HG03575 (cell line): ENCODE results near the gene RYR2.
"Not testable (repeated sequence)": the region's sequence is repeated elsewhere in the genome, so short reads cannot be mapped to it uniquely, and the experiment has no call there.

Source experiments
- ATAC-seq: cut with Tn5 transposase; IDR thresholded peaks from one replicate; pipeline ENCODE4 v1.9.1; 2021; ENCODE audit not compliant: unreplicated experiment, insufficient number of reproducible peaks, low FRiP score; ENCODE audit errors: extremely low read depth

Gene RYR2

DNA sequence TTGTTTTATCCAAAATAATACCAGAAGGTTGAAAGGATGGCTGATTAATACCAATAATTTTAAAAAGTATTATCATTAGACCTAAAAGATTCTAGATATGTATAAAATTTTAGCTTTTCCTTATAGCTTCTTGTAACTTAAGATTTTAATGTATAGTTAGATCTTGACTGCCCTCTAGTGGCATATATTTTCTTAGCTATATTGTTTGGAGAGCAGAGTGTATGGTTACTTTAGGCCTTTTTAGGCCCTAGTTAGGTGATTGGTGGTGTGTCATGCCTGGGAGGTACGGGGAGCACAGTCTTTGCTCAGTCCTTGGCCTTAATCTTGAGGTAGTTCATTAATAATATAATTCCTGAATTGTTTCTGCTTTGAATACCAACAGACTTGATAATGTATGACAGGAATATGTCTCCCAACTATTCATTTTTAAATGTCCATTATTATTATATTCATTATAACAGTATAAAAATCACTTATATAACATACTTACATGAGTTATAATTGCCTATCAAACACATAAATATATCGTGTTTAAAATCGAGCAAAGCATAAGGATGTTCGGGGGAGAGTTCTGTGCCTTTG, 520.3 kb downstream of the RYR2 start:
- peak; percentile 74 for ATAC-seq

DNA sequence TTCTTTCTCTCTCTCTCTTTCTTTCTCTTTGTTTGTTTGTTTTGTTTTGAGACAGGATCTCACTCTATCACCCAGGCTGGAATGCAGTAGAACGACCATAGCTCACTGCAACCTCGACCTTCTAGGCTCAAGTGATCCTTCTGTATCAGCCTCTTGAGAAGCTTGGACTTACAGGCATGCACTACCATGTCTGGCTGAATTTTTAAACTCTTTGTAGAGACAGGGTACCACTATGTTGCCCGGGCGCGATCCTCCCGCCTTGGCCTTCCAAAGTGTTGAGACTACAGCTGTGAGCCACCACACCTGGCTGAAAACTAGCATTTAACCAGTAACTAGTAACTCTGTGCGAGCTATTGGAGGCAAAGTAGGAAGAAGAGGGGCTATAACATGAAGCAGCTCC, 523.3 kb downstream of the RYR2 start:
- no peak for ATAC-seq

DNA sequence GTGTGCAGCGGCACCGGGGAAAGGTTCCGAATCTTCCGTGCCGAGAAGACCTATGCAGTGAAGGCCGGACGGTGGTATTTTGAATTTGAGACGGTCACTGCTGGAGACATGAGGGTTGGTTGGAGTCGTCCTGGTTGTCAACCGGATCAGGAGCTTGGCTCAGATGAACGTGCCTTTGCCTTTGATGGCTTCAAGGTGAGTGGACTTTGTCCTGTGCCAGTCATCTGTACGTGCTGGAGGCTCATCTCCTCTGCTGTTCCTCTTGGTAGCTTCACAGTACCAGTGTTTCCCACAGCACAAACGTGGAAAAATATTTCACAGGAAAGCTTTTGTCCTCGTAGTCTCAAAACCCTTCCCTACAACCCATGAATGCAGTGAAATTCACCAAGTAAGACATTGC, 524.6 kb downstream of the RYR2 start:
- no peak for ATAC-seq

DNA sequence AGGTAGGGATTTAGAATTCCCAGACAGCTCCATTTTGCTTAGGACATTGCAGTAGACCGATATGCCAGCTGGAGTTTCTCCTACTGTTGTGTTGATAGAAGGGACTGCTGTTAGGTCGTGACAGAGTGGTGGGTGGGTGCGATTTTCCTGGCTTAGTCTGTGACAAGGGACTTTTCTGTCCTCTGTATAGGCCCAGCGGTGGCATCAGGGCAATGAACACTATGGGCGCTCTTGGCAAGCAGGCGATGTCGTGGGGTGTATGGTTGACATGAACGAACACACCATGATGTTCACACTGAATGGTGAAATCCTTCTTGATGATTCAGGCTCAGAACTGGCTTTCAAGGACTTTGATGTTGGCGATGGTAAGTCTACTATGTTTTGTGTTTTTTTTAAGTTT, 527.0 kb downstream of the RYR2 start:
- no peak for ATAC-seq

DNA sequence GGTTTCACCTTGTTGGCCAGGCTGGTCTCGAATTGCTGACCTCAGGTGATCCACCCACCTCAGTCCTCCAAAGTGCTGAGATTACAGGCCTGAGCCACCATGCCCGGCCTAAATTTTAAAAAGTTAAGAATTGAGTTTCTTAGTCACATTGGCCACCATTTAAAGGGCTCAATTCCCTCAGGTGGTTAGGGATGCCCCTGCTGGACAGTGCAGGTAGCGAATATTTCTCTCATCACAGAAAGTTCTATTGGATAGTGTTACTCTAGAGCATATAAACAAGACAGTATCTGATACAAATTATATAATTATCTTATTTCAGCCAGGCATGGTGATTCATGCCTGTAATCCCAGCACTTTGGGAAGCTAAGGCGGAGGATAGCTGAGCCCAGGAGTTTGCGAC, 528.5 kb downstream of the RYR2 start:
- no peak for ATAC-seq

DNA sequence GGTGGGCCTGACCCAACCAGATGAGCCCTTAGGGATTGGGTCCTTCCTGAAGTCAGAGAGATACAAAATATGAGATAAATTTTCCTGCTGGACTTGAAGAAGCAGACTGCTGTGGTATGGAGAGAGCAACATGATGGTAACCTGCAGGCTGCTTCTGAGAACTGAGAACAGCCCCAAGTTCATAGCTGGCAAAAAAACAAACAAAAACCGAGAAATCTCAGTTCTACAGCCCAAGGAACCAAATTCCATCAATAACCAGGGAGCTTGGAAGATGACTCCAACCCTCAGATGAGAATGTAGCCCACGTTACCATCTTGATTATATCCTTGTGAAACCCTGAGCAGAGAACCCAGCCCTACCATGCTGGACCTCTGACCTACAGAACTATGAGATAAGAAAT, 532.6 kb downstream of the RYR2 start:
- no peak for ATAC-seq

DNA sequence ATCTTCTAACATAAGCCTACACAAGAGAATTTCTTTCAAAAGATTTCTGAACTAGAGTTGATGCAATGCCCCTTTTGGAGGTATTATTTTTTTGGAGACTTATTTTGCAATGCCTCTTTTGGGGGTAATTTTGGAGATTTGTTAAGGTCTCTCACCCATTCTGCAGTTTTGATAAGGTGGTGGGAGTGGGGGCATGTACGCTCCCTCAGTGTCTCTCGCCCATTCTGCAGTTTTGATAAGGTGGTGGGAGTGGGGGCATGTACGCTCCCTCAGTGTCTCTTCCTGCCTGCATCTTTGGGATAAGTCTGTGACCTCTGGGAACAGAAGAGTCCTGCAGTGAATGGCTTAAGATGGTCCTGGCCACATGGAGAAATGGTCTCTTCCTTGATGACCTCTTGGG, 536.6 kb downstream of the RYR2 start:
- no peak for ATAC-seq

DNA sequence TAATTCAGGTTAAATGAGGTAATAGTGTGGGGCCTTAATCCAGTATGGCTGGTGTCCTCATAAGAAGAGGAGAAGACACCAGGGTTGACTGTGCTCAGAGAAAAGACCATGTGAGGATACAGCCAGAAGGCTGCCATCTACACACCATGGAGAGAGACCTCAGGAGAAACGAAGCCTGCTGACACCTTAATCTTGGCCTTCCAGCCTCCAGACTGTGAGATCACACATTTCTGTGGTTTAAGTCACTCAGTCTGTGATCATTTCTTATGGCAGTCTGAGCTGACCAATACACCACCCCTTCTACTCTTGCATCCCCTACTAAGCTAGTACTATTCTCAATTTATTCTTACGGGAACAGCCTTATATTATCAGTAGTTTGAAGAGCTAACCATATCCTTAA, 538.7 kb downstream of the RYR2 start:
- ATAC-seq = no peak

DNA sequence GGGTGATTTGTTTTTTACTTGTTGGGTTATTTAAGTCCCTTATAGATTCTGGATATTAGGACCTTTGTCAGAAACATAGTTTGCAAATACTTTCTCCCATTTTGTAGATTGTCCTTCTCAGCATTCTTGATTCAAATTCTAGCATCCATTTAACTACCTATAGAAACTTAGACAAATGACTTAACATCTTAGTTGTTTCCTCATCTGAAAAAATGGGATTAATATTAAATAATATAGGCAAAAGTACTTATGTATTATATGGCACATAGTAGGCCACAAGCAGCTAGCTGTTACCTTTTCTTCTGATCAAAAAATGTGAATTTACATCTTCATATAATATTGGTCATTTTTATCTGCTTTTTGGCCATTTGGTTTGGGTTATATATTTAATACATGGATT, 541.3 kb downstream of the RYR2 start:
- no peak for ATAC-seq

DNA sequence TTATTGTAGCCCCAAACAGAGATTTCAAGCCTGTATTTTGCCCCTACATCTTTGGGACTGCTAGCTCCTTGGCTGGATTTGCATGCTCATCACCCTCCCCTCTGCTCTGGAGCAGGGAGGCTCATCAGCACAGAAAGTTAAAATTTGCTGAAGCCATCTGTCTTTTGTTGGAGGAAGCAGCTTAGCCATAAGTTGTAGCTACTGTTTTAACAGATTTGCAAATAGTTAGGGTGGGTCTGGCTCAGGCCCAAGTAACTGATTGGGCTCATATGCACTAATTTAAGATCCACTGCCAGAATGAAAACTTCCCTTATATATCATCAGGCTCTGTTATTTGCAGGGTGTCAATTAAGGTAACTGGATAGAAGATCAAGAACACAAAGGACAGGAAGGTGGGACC, 541.8 kb downstream of the RYR2 start:
- ATAC-seq = no peak

DNA sequence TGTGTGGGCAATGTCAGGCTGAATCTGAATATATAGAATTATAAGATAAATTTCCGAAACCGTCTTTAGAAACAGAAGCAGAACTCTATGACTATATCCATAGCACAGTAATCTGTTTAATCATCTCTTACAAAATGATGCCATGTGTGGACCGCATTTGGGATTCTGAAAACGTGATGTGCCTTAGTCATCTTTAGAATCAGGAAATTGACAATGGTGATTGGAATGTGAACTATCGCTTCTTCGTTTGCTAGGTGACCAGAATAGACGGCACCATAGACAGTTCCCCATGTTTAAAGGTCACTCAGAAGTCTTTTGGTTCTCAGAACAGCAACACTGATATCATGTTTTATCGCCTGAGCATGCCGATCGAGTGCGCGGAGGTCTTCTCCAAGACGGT, 548.4 kb downstream of the RYR2 start:
- ATAC-seq = no peak

DNA sequence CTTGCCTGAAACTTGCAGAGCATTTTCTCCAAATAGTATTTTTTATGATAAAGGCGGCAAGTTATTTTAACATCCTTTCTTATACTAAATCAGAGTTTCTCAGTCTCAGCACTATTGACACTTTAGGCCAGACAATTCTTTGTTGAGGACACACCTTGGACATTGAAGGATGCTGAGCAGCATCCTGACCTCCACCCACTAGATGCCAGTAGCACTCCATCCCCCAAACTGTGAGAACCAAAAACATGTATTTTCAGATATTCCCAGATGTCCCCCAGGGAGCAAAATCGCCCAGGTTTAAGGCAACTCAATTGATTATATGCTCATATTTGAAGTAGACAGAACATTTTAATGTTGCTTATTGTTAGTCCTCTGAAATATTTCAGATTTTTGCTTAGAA, 549.4 kb downstream of the RYR2 start:
- ATAC-seq = no peak

DNA sequence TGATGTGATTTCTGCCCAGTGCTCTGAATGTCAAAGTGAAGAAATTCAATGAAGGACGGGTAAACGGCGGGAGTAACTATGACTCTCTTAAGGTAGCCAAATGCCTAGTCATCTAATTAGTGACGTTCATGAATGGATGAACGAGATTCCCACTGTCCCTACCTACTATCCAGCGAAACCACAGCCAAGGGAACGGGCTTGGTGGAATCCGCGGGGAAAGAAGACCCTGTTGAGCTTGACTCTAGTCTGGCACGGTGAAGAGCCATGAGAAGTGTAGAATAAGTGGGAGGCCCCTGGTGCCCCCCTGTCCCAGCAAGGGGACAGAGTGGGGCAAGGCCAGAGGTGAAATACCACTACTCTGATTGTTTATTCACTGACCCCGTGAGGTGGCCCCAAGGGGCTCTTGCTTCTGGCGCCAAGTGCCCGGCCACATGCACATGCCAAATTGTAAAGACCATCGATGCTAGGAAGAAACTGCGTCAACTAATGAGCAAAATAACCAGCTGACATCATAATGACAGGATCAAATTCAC, 561.1 kb downstream of the RYR2 start:
- ATAC-seq = not testable (repeated sequence)

DNA sequence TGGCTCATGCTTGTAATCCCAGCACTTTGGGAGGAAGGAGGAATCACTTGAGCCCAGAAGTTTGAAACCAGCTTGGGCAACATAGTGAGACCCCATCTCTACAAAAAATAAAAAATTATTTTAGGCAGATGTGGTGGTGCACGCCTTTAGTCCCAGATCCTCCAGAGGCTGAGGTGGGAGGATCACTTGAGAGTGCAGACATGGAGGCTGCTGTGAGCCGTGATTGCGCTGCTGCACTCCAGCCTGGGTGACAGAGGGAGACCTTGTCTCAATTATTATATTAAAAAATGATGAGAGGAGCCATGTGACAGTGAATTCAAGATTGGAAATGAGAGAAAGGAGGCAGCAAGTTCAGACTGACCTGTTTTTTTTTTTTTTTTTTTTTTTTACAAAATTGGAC, 566.4 kb downstream of the RYR2 start:
- no peak for ATAC-seq

DNA sequence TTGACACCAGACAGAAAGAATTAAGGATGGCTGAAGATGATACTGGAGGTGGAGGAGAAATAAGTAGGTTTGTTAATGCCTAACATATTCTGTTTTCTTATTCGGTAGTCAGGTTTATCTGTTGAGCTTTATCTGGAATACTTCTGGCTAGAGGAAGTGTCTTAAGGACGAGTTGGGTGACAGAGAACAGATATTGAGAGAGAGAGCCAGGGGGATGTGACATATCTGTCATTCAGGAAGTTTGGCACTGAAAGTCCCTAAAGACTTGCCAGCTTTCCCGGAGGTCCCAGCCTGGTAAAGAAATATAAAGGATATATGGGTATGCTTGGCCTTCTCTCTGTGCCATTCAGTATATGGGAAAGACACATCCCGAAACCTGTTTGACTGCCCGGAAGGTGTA, 568.2 kb downstream of the RYR2 start:
- ATAC-seq = no peak

DNA sequence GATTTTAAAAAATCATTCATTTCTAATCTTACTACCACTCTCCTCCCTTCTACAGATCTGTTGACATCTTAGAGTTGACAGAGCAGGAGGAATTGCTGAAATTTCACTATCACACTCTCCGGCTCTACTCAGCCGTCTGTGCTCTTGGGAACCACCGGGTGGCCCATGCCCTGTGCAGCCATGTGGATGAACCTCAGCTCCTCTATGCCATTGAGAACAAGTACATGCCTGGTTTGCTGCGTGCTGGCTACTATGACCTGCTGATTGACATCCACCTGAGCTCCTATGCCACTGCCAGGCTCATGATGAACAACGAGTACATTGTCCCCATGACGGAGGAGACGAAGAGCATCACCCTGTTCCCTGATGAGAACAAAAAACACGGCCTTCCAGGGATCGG, 572.0 kb downstream of the RYR2 start:
- no peak for ATAC-seq

DNA sequence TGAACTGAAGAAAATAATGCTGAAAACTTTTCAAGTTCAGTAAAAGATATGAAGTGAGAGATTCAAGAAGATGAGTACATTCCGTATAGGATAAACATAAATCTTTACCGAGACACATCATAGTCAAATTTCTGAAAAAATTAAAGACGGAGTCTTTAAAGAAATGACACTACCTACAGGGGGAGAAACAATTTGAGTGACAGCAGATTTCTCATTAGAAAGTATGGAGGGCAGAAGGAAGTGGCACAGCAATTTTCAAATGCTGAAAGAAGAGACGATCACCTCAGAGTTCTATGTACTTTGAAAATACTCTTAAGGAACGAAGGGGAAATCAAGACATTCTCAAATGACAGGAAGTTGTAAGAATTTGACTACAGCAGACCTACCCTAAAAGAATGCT, 577.6 kb downstream of the RYR2 start:
- no peak for ATAC-seq

DNA sequence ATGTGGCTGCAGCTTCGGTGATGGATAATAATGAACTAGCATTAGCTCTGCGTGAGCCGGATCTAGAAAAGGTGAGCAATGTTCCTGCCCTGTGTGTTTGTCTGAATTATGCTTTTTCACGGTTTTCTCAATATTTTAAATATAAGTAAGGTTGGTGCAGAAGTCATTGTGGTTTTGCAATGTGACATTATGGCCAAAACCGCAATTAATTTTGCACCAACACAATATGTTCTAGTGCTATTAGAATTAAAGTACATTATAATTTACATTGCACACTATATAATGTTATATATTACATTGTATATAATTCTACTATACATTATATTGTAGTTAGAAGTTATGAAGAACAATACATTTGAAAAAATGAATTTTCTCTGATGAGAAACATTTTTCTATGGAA, 592.9 kb downstream of the RYR2 start:
- ATAC-seq = no peak

DNA sequence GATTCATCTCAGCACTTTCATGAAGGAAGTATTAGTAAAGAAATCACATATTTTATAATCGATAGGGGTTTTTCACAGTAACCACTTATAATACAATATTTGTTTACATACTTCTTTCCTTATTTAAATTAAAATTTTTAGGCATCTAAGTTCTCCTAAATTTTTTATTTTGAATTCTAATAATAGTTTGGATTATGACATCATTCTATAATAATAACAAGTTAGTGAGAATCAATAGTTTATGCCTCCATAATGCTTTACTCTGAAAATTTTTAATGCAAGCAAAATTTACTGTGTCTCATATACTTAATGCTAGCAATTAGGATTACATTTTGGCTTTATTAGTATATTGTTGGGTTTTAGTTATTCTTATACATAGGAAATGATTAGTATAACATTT, 596.6 kb downstream of the RYR2 start:
- ATAC-seq = no peak

DNA sequence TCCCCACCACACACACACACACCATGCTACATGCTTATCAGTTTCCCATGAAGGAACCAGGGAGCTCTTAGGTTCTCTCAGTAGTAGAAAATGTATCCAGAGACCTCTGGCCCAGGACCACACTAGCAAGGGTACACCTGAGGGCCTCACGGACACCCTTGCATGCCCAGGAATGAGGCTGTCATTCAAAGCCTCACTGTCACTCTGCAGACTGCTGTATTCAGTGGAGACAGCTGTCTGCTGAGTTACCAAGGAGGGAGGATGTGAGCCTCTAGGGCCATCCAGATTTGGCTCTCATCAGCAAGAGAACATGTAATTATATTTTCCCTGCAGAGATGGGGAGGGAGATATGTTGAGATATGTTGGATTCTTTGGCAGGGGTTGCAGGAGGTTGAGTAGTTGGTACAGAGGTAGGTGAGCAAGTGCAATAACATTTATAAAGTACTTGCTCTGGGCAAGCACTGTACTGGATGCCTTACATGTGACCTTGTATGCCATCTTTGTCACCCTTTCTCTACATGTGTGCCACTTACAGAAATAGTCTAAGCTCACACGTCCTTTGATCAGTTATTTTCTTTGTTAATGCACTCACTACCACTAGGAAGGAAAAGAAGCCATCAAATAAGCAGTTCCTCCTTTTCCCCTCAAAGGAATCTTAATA, 598.2 kb downstream of the RYR2 start:
- no peak for ATAC-seq

DNA sequence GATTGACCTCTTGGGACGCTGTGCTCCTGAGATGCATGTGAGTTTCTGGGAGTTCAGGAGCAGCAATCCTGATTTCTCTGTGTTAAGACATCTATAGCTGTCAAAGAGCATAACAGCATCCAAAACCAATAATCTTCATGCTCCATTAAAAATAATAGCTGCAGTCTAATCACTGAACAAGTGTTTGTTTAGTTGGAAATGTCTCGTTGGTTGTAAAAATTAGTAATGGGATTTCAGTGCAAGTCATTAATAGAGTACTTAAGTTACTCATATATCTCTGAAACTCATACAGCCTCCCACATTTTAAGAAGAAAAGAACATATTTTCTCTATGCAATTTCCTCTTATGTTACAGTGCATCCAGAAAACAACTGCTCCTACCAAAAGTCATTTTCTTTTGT, 599.0 kb downstream of the RYR2 start:
- ATAC-seq = no peak
